GM12878 (cell line): ENCODE results near the gene GSAP. TPM values are rescaled to one million over a fixed set of nuclear protein-coding genes. Genes with fewer than 3 reads are reported as not detected.

ENCODE experiments used
- ATAC-seq: fragments of 200-7000 bp; cut with Tn5 transposase; 3 replicates; pipeline ENCODE4 v1.9.1; 2020; ENCODE audit warnings: mild to moderate bottlenecking, moderate library complexity
- BruUV-seq: library from RNA; stranded (reverse); fragments of 400-500 nt; replicated peaks from 2 replicates; lab custom pipeline; 2021; lab: Mats Ljungman, UMichigan
- CTCF ChIA-PET: fragments of 300-600 bp; sonication (Branson Sonifier 250); formaldehyde crosslinking; extraction: SDS; loops from one replicate; lab custom pipeline; 2021; ENCODE audit warnings: inconsistent platforms; lab: Yijun Ruan, JAX
- POLR2A ChIA-PET: fragments of 350-600 bp; formaldehyde crosslinking; extraction: SDS; loops from one replicate; lab custom pipeline; 2021; ENCODE audit warnings: inconsistent platforms; lab: Charles Lee
- RAD21 ChIA-PET: fragments of 300-600 bp; sonication (Branson Sonifier 250); formaldehyde crosslinking; loops from one replicate; lab custom pipeline; 2023; ENCODE audit warnings: antibody characterized with exemption; ENCODE audit not compliant: unreplicated experiment; lab: Charles Lee
- SMC1A ChIA-PET: fragments of 300-600 bp; sonication (Branson Sonifier 250); formaldehyde crosslinking; loops from one replicate; lab custom pipeline; 2023; ENCODE audit not compliant: unreplicated experiment, uncharacterized antibody; lab: Charles Lee
- DNase-seq: peaks from one replicate; pipeline ENCODE4 v3.0.0-alpha.2; 2011; ENCODE audit warnings: low read depth, low spot score
- FAIRE-seq: peaks from 3 replicates; lab custom pipeline; 2011; peaks lifted over from hg19 to GRCh38; lab: Jason Lieb, UNC
- H2AFZ ChIP-seq: 2 replicates; pipeline ENCODE4 v1.6.0; 2011; ENCODE audit warnings: low read depth, low read length, control low read depth; ENCODE audit not compliant: control insufficient read depth
- H3K27ac ChIP-seq: 2 replicates; pipeline ENCODE4 v1.5.1; 2011; ENCODE audit warnings: control low read depth; ENCODE audit not compliant: control insufficient read depth, insufficient read depth
- H3K27me3 ChIP-seq, 2 experiments: replicated peaks in 1 of 2; 2 replicates each; pipeline versions ENCODE4 v1.6.0 to v1.6.1; 2011; ENCODE audit warnings: low read length in 1 of 2; ENCODE audit not compliant: control insufficient read depth in 2 of 2, insufficient read depth in 2 of 2
- H3K36me3 ChIP-seq, 2 experiments: 2 replicates each; pipeline ENCODE4 v1.5.1; 2011; ENCODE audit warnings: low read length in 1 of 2; ENCODE audit not compliant: control insufficient read depth in 2 of 2, insufficient read depth in 2 of 2
- H3K4me1 ChIP-seq: 2 replicates; pipeline ENCODE4 v1.6.1; 2011; ENCODE audit warnings: mild to moderate bottlenecking, low read length, moderate library complexity, mixed read lengths; ENCODE audit not compliant: control insufficient read depth, insufficient read depth
- H3K4me2 ChIP-seq: 2 replicates; pipeline ENCODE4 v1.6.0; 2011; ENCODE audit warnings: control low read depth; ENCODE audit not compliant: control insufficient read depth, insufficient read depth
- H3K4me3 ChIP-seq: fragments of 200-600 bp; sonication (generic); 2 replicates; pipeline ENCODE4 v1.5.1; 2016
- H3K79me2 ChIP-seq: 2 replicates; pipeline ENCODE4 v1.6.0; 2011; ENCODE audit warnings: low read length; ENCODE audit not compliant: control insufficient read depth, insufficient read depth
- H3K9ac ChIP-seq: 2 replicates; pipeline ENCODE4 v1.8.0; 2011; ENCODE audit warnings: low read length, control low read depth, mixed read lengths; ENCODE audit not compliant: control insufficient read depth, insufficient read depth
- H3K9me3 ChIP-seq: replicated peaks from 3 replicates; pipeline ENCODE4 v1.5.1; 2011; ENCODE audit warnings: mild to moderate bottlenecking, low read length; ENCODE audit not compliant: control insufficient read depth, insufficient read depth
- H4K20me1 ChIP-seq: 2 replicates; pipeline ENCODE4 v1.6.0; 2011; ENCODE audit not compliant: control insufficient read depth, insufficient read depth
- BMI1 ChIP-seq: fragments of 450-650 bp; IDR thresholded peaks from 2 replicates; pipeline ENCODE4 v1.6.1; 2016; ENCODE audit warnings: mild to moderate bottlenecking, moderate library complexity, borderline replicate concordance
- CEBPB ChIP-seq, 2 experiments: fragments of 150-350 bp in 1 of 2; IDR thresholded peaks; 2 replicates each; pipeline ENCODE4 v1.6.1; 2012 to 2014; ENCODE audit warnings: low read depth in 2 of 2, low read length in 2 of 2, borderline replicate concordance in 1 of 2, inconsistent platforms in 1 of 2
- JUND ChIP-seq: IDR thresholded peaks from 2 replicates; pipeline ENCODE4 v1.6.1; 2012; ENCODE audit warnings: low read depth, mild to moderate bottlenecking, low read length, improper control_type of control experiment, moderate library complexity
- MXI1 ChIP-seq: fragments of 150-350 bp; IDR thresholded peaks from 2 replicates; pipeline ENCODE4 v1.6.1; 2011; ENCODE audit warnings: low read depth, mild to moderate bottlenecking, inconsistent platforms, low read length, improper control_type of control experiment
- NR2F1 ChIP-seq: fragments of 450-650 bp; conservative IDR thresholded peaks from 2 replicates; pipeline ENCODE4 v1.6.1; 2017; ENCODE audit warnings: mild to moderate bottlenecking
- RAD21 ChIP-seq: IDR thresholded peaks from 2 replicates; pipeline ENCODE4 v1.6.1; 2011; ENCODE audit warnings: mild to moderate bottlenecking, low read depth, low read length, moderate library complexity; ENCODE audit not compliant: insufficient read depth
- RFX5 ChIP-seq: IDR thresholded peaks from 2 replicates; pipeline ENCODE4 v1.6.1; 2011; ENCODE audit warnings: low read depth, low read length, improper control_type of control experiment
- ZBED1 ChIP-seq: IDR thresholded peaks from 2 replicates; pipeline ENCODE4 v1.6.1; 2016; ENCODE audit warnings: borderline replicate concordance
- ZNF274 ChIP-seq: IDR thresholded peaks from one replicate; pipeline ENCODE4 v1.8.0; 2011; ENCODE audit not compliant: insufficient read length, insufficient read depth
- WGBS: methylation state at CpG from one replicate; pipeline ENCODE4 v1.1.6; 2016; ENCODE audit warnings: low lambda C conversion rate; ENCODE audit not compliant: insufficient replicate concordance, insufficient coverage; ENCODE audit errors: missing lambda C conversion rate; 5-methylcytosine and 5-hydroxymethylcytosine counted together
- in situ Hi-C: fragments of 300-500 bp; cut with MboI; formaldehyde crosslinking; loops from 9 replicates; pipeline ENCODE4 v1.14.3; 2018; ENCODE audit warnings: mixed read lengths
- intact Hi-C: fragments of 100-400 bp; cut with micrococcal nuclease; formaldehyde crosslinking; loops from one replicate; pipeline ENCODE4 v1.14.2; 2022; ENCODE audit not compliant: unreplicated experiment
- polyA plus RNA-seq, 11 experiments: library from polyadenylated mRNA; depleted of rRNA in 4 of 11; unstranded in 6 of 11; stranded (reverse) in 5 of 11; fragments of >200 nt; fragmentation: Nextera tagmentation in 4 of 11; fragmentation: Illumina TruSeq in 1 of 11; extraction: Ambion mirVana in 4 of 11; extraction: Trizol in 1 of 11; gene quantifications; 1 replicate in 1 of 11; 2 replicates in 10 of 11; pipeline versions ENCODE4 v1.2.1 to v1.2.3, GENCODE V29; 2011 to 2016; ENCODE audit warnings: inconsistent platforms in 2 of 11, missing spikeins in 2 of 11, low read depth in 1 of 11
- total RNA-seq, 4 experiments: library from RNA; depleted of rRNA in 3 of 4; stranded (reverse); fragments of >200 nt in 3 of 4; fragmentation: Illumina TruSeq in 1 of 4; extraction: Trizol in 1 of 4; gene quantifications; 2 replicates each; pipeline versions ENCODE4 v1.2.1 to v1.2.3, GENCODE V29; 2013 to 2021
- TF ChIP-seq, protein P1 (sequence below): fragments of 450-650 bp; IDR thresholded peaks from 2 replicates; pipeline ENCODE4 v1.6.1; 2017; ENCODE audit warnings: mild to moderate bottlenecking, moderate library complexity
- TF ChIP-seq, protein P2 (sequence below): fragments of 450-650 bp; IDR thresholded peaks from 2 replicates; pipeline ENCODE4 v1.6.1; 2017; ENCODE audit warnings: antibody characterized with exemption, mild to moderate bottlenecking, moderate library complexity
- TF ChIP-seq, protein P3 (sequence below): fragments of 450-650 bp; IDR thresholded peaks from 2 replicates; pipeline ENCODE4 v1.6.1; 2016; ENCODE audit warnings: mild to moderate bottlenecking

The GSAP gene
- total and polyA plus RNA-seq, 10 of the 15 experiments (the other 5 are each of a cell fraction or from before 2014, with no cell fraction given): 6.6 to 38.1 (median 21.8) TPM

DNA sequence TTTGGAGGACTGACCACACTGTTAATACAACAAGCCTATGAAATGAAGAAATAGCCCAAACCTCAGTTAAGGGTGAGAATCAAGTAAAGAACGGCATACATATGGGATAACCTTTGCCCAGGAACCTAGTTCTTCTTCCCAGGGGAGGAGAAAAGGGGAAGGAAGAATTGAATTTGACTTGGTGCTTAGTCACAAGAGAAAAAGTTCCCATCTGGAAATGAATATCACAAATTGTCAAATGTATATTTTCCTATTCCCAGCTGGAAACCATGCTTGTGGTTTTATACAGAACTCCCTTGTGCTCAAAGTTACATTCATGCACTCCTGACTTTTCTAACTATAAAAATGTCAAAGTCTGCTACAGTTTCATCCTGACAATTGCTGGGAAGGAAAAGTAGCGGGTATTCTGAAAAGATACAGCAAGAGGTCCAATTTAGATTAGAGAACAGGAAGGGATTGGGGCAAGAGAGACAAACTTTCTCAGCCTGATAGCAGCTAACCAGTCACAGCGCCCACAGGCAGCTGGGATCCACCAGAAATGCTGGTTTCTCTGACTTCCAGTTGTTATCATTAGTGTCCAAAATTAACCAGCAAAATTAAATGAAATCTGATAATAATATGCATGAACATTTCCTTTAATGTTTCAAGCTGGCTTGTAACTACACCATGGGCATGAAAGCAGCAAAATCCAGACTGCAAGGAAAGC, 18.6 kb upstream of the GSAP start (continued):
- TF ChIP-seq RFX5: no peak
- TF ChIP-seq RAD21: no peak

DNA sequence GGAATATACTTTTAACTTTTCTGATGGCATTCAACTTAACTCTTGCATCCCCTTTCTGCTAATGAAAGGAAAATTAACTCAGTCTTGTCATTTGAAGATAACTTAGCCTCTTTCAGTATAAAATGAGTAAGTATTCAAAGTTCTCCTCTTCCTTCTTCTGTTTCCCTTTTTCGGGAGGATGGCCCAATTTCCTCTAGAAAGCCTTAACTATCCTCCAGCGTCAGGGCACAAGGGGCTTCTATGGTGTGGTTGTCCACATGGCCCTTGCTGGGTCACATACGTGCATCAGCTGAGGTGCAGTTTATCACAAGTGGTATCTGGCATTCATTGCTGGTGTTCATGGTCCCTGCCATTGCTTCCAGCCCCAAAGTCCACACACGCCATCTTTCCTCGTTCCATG, 17.8 kb upstream of the GSAP start:
- no peak overlapping the region for H3K4me2 ChIP-seq
- no peak overlapping the region for H3K9ac ChIP-seq
- ATAC-seq (no peak), DNase-seq (no peak), FAIRE-seq (no peak)
- no peaks in the 10 kb centered on the region for H3K36me3 ChIP-seq
- no TSS peak for BruUV-seq
- no peaks in the 10 kb centered on the region for H3K27me3 ChIP-seq
- SMC1A ChIA-PET: no interaction called here
- no peaks in the 10 kb centered on the region; the same call in 1 of the 2 replicates for H3K4me1 ChIP-seq
- POLR2A ChIA-PET: no interaction called here
- H3K4me3 ChIP-seq: no peak overlapping the region
- CTCF ChIA-PET: no interaction called here
- no peaks in the 10 kb centered on the region for H3K79me2 ChIP-seq
- 78% methylated on average over 5 of the region's 5 CpGs for WGBS
- intact Hi-C loops (no loop called here), in situ Hi-C loops (no loop called here)
- no peak overlapping the region for H3K27ac ChIP-seq
- H2AFZ ChIP-seq: no peak overlapping the region
- H3K9me3 ChIP-seq: no peaks in the 10 kb centered on the region
- H4K20me1 ChIP-seq: no peaks in the 10 kb centered on the region
- RAD21 ChIA-PET: no interaction called here
- TF ChIP-seq, protein P1, sequence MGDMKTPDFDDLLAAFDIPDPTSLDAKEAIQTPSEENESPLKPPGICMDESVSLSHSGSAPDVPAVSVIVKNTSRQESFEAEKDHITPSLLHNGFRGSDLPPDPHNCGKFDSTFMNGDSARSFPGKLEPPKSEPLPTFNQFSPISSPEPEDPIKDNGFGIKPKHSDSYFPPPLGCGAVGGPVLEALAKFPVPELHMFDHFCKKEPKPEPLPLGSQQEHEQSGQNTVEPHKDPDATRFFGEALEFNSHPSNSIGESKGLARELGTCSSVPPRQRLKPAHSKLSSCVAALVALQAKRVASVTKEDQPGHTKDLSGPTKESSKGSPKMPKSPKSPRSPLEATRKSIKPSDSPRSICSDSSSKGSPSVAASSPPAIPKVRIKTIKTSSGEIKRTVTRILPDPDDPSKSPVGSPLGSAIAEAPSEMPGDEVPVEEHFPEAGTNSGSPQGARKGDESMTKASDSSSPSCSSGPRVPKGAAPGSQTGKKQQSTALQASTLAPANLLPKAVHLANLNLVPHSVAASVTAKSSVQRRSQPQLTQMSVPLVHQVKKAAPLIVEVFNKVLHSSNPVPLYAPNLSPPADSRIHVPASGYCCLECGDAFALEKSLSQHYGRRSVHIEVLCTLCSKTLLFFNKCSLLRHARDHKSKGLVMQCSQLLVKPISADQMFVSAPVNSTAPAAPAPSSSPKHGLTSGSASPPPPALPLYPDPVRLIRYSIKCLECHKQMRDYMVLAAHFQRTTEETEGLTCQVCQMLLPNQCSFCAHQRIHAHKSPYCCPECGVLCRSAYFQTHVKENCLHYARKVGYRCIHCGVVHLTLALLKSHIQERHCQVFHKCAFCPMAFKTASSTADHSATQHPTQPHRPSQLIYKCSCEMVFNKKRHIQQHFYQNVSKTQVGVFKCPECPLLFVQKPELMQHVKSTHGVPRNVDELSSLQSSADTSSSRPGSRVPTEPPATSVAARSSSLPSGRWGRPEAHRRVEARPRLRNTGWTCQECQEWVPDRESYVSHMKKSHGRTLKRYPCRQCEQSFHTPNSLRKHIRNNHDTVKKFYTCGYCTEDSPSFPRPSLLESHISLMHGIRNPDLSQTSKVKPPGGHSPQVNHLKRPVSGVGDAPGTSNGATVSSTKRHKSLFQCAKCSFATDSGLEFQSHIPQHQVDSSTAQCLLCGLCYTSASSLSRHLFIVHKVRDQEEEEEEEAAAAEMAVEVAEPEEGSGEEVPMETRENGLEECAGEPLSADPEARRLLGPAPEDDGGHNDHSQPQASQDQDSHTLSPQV: no peak
- TF ChIP-seq JUND (no peak), NR2F1 (no peak), CEBPB (IDR thresholded peaks at IDR 0.05; ENCODE audit: borderline replicate concordance in 1 of 2, low read depth in 2 of 2, low read length in 2 of 2) (no peak), ZNF274 (no peak), MXI1 (no peak), ZBED1 (no peak), BMI1 (no peak)
- TF ChIP-seq, protein P2, sequence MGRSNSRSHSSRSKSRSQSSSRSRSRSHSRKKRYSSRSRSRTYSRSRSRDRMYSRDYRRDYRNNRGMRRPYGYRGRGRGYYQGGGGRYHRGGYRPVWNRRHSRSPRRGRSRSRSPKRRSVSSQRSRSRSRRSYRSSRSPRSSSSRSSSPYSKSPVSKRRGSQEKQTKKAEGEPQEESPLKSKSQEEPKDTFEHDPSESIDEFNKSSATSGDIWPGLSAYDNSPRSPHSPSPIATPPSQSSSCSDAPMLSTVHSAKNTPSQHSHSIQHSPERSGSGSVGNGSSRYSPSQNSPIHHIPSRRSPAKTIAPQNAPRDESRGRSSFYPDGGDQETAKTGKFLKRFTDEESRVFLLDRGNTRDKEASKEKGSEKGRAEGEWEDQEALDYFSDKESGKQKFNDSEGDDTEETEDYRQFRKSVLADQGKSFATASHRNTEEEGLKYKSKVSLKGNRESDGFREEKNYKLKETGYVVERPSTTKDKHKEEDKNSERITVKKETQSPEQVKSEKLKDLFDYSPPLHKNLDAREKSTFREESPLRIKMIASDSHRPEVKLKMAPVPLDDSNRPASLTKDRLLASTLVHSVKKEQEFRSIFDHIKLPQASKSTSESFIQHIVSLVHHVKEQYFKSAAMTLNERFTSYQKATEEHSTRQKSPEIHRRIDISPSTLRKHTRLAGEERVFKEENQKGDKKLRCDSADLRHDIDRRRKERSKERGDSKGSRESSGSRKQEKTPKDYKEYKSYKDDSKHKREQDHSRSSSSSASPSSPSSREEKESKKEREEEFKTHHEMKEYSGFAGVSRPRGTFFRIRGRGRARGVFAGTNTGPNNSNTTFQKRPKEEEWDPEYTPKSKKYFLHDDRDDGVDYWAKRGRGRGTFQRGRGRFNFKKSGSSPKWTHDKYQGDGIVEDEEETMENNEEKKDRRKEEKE: no peak
- TF ChIP-seq, protein P3, sequence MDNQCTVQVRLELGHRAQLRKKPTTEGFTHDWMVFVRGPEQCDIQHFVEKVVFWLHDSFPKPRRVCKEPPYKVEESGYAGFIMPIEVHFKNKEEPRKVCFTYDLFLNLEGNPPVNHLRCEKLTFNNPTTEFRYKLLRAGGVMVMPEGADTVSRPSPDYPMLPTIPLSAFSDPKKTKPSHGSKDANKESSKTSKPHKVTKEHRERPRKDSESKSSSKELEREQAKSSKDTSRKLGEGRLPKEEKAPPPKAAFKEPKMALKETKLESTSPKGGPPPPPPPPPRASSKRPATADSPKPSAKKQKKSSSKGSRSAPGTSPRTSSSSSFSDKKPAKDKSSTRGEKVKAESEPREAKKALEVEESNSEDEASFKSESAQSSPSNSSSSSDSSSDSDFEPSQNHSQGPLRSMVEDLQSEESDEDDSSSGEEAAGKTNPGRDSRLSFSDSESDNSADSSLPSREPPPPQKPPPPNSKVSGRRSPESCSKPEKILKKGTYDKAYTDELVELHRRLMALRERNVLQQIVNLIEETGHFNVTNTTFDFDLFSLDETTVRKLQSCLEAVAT: no peak
